Measurements from ENCODE around the gene RNF222.
"Not testable (repeated sequence)": the region's sequence is repeated elsewhere in the genome, so short reads cannot be mapped to it uniquely, and the experiment has no call there.

RNF222 gene

DNA sequence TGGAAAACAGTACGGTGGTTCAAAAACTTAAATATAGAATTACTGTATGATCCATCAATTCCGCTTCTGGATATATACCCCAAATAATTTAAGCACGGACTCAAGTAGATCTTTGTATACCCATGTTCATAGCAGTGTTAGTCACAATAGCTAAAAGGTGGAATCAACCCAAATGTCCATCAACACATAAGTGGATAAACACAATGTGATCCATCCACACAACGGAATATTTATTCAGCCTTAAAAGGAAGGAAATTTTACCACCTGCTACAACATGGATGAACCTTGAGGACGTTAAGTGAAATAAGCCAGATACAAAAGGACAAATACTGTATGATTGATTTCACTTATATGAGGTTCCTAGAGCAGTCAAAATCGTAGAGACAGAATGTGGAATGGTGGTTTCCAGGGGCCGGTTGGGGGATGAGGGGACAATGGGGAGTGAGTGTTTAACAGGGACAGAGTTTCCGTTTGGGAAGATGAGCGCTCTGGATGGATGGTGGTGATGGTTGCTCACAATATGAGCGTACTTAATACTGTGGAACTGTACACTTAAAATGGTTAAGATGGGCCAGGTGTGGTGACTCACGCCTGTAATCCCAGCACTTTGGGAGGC, 5.4 kb upstream of the RNF222 start:
- no peak overlapping the region for H2AFZ ChIP-seq (ENCODE audit: low read depth, low read length)
- no peaks in the 10 kb centered on the region for H4K20me1 ChIP-seq (ENCODE audit: insufficient read depth, low read length)
- H3K4me1 ChIP-seq (ENCODE audit: insufficient read depth, low read length), result no peaks in the 10 kb centered on the region
- no peaks in the 10 kb centered on the region for H3K9me3 ChIP-seq (ENCODE audit: insufficient read depth, low read length, severe bottlenecking)
- no peak overlapping the region for H3K27ac ChIP-seq (ENCODE audit: low read length)
- no peak overlapping the region for H3K4me2 ChIP-seq (ENCODE audit: insufficient read depth, low read length)
- ATAC-seq (ENCODE audit: insufficient read depth, low read depth) (no peak), DNase-seq (no peak)
- no peaks in the 10 kb centered on the region for H3K36me3 ChIP-seq (ENCODE audit: insufficient read depth, low read length)
- no peak overlapping the region for H3K4me3 ChIP-seq (ENCODE audit: low read depth in 1 of 2, low read length in 2 of 2)
- no peaks in the 10 kb centered on the region for H3K79me2 ChIP-seq (ENCODE audit: insufficient read depth, low read length)
- no peaks in the 10 kb centered on the region for H3K27me3 ChIP-seq (ENCODE audit: insufficient read depth, low read length, poor library complexity)
- TF ChIP-seq EZH2 (IDR thresholded peaks at IDR 0.05; ENCODE audit: borderline replicate concordance, low read depth, low read length, severe bottlenecking), result no peak
- TF ChIP-seq, protein P1, sequence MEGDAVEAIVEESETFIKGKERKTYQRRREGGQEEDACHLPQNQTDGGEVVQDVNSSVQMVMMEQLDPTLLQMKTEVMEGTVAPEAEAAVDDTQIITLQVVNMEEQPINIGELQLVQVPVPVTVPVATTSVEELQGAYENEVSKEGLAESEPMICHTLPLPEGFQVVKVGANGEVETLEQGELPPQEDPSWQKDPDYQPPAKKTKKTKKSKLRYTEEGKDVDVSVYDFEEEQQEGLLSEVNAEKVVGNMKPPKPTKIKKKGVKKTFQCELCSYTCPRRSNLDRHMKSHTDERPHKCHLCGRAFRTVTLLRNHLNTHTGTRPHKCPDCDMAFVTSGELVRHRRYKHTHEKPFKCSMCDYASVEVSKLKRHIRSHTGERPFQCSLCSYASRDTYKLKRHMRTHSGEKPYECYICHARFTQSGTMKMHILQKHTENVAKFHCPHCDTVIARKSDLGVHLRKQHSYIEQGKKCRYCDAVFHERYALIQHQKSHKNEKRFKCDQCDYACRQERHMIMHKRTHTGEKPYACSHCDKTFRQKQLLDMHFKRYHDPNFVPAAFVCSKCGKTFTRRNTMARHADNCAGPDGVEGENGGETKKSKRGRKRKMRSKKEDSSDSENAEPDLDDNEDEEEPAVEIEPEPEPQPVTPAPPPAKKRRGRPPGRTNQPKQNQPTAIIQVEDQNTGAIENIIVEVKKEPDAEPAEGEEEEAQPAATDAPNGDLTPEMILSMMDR (IDR thresholded peaks at IDR 0.05; ENCODE audit: borderline replicate concordance, extremely low read depth, low read length, poor library complexity, severe bottlenecking), result no peak
- H3K9ac ChIP-seq (ENCODE audit: low read depth, low read length), result no peak overlapping the region

- TF ChIP-seq, protein P1 (IDR thresholded peaks at IDR 0.05; ENCODE audit: borderline replicate concordance, extremely low read depth, low read length, poor library complexity, severe bottlenecking), result no peak
- TF ChIP-seq EZH2 (IDR thresholded peaks at IDR 0.05; ENCODE audit: borderline replicate concordance, low read depth, low read length, severe bottlenecking), result no peak
- no peaks in the 10 kb centered on the region for H3K27me3 ChIP-seq (ENCODE audit: insufficient read depth, low read length, poor library complexity)
- no peak overlapping the region for H3K9ac ChIP-seq (ENCODE audit: low read depth, low read length)
- no peaks in the 10 kb centered on the region for H4K20me1 ChIP-seq (ENCODE audit: insufficient read depth, low read length)
- H3K4me2 ChIP-seq (ENCODE audit: insufficient read depth, low read length), result no peak overlapping the region
- H3K4me3 ChIP-seq (ENCODE audit: low read depth in 1 of 2, low read length in 2 of 2), result no peak overlapping the region
- no peaks in the 10 kb centered on the region for H3K79me2 ChIP-seq (ENCODE audit: insufficient read depth, low read length)
- no peak overlapping the region for H3K27ac ChIP-seq (ENCODE audit: low read length)
- no peaks in the 10 kb centered on the region for H3K4me1 ChIP-seq (ENCODE audit: insufficient read depth, low read length)
- H3K36me3 ChIP-seq (ENCODE audit: insufficient read depth, low read length), result no peaks in the 10 kb centered on the region
- no peak for DNase-seq
- ATAC-seq (ENCODE audit: insufficient read depth, low read depth), result no peak
- no peaks in the 10 kb centered on the region for H3K9me3 ChIP-seq (ENCODE audit: insufficient read depth, low read length, severe bottlenecking)
- H2AFZ ChIP-seq (ENCODE audit: low read depth, low read length), result no peak overlapping the region
Observed at GRCh38 chr17:8401107-8401506, 3.5 kb upstream of the RNF222 start.

- no peak for ATAC-seq (ENCODE audit: insufficient read depth, low read depth)
- no peaks in the 10 kb centered on the region for H4K20me1 ChIP-seq (ENCODE audit: insufficient read depth, low read length)
- H2AFZ ChIP-seq (ENCODE audit: low read depth, low read length), result no peak overlapping the region
Observed at GRCh38 chr17:8398980-8399379, 1.4 kb upstream of the RNF222 start.

GRCh38 chr17:8394497-8394896, 3.1 kb downstream of the RNF222 start:
- ATAC-seq (ENCODE audit: insufficient read depth, low read depth); H3K36me3 ChIP-seq (ENCODE audit: insufficient read depth, low read length); H3K27ac ChIP-seq (ENCODE audit: low read length): not testable (repeated sequence)

More at GRCh38 chr17:8398980-8399379, 1.4 kb upstream of the RNF222 start:
- Histone ChIP-seq H3K4me3 (ENCODE audit: low read depth in 1 of 2, low read length in 2 of 2) (no peak overlapping the region), H3K9ac (ENCODE audit: low read depth, low read length) (no peak overlapping the region), H3K79me2 (ENCODE audit: insufficient read depth, low read length) (no peaks in the 10 kb centered on the region), H3K27me3 (ENCODE audit: insufficient read depth, low read length, poor library complexity) (no peaks in the 10 kb centered on the region), H3K4me2 (ENCODE audit: insufficient read depth, low read length) (no peak overlapping the region), H3K36me3 (ENCODE audit: insufficient read depth, low read length) (no peaks in the 10 kb centered on the region), H3K9me3 (ENCODE audit: insufficient read depth, low read length, severe bottlenecking) (no peaks in the 10 kb centered on the region), H3K27ac (ENCODE audit: low read length) (no peak overlapping the region), H3K4me1 (ENCODE audit: insufficient read depth, low read length) (no peaks in the 10 kb centered on the region)
- DNase-seq, result no peak
- TF ChIP-seq EZH2 (IDR thresholded peaks at IDR 0.05; ENCODE audit: borderline replicate concordance, low read depth, low read length, severe bottlenecking), result no peak
- TF ChIP-seq, protein P1 (IDR thresholded peaks at IDR 0.05; ENCODE audit: borderline replicate concordance, extremely low read depth, low read length, poor library complexity, severe bottlenecking), result no peak

More at GRCh38 chr17:8394497-8394896, 3.1 kb downstream of the RNF222 start:
- not testable (repeated sequence) for H3K4me3 ChIP-seq (ENCODE audit: low read depth in 1 of 2, low read length in 2 of 2); DNase-seq; H2AFZ ChIP-seq (ENCODE audit: low read depth, low read length); H3K4me2 ChIP-seq (ENCODE audit: insufficient read depth, low read length); H3K9me3 ChIP-seq (ENCODE audit: insufficient read depth, low read length, severe bottlenecking); H3K79me2 ChIP-seq (ENCODE audit: insufficient read depth, low read length); H3K27me3 ChIP-seq (ENCODE audit: insufficient read depth, low read length, poor library complexity); H3K4me1 ChIP-seq (ENCODE audit: insufficient read depth, low read length); H3K9ac ChIP-seq (ENCODE audit: low read depth, low read length); H4K20me1 ChIP-seq (ENCODE audit: insufficient read depth, low read length)
